GM12865 (cell line): Measurements from ENCODE around the gene UCMA.
"Not testable (repeated sequence)": the region's sequence is repeated elsewhere in the genome, so short reads cannot be mapped to it uniquely, and the experiment has no call there.

ENCODE experiments used
- DNase-seq: peaks from one replicate; pipeline ENCODE4 v3.0.0; 2010; ENCODE audit warnings: low read depth
- H3K4me3 ChIP-seq: 2 replicates; pipeline ENCODE4 v1.5.1; 2011; ENCODE audit warnings: mild to moderate bottlenecking, low read depth, low read length, control low read depth
- TF ChIP-seq, protein P1 (sequence below): IDR thresholded peaks from 2 replicates; pipeline ENCODE4 v1.5.1; 2011; ENCODE audit warnings: low read length, control low read depth, low read depth, inconsistent platforms; ENCODE audit not compliant: insufficient read depth; ENCODE audit errors: missing control alignments

Gene UCMA, protein sequence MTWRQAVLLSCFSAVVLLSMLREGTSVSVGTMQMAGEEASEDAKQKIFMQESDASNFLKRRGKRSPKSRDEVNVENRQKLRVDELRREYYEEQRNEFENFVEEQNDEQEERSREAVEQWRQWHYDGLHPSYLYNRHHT

DNA sequence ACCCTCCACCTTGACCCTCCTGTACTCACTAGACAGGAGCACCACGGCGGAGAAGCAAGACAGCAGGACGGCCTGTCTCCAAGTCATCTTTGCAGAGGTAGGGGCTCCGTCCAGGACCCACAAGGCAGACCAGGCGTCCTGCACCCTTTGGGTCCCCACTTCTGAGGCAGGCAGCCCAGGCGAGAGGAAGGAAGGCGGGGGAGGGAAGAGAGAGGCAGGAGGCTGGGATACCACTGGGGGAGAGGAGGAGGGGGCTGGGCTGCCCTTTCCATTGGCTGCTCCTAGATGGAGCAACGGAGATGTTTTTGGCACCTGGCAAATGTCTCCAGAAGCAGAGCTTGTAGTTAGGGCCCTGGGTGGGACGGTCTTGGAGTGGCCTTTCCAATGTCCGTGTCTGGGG is at the start of gene UCMA:
TSS of gene UCMA (minus strand) at position 203 of the 400 bp plus-strand sequence. CDS start at position 87, 116 bp downstream.
- TF ChIP-seq, protein P1, sequence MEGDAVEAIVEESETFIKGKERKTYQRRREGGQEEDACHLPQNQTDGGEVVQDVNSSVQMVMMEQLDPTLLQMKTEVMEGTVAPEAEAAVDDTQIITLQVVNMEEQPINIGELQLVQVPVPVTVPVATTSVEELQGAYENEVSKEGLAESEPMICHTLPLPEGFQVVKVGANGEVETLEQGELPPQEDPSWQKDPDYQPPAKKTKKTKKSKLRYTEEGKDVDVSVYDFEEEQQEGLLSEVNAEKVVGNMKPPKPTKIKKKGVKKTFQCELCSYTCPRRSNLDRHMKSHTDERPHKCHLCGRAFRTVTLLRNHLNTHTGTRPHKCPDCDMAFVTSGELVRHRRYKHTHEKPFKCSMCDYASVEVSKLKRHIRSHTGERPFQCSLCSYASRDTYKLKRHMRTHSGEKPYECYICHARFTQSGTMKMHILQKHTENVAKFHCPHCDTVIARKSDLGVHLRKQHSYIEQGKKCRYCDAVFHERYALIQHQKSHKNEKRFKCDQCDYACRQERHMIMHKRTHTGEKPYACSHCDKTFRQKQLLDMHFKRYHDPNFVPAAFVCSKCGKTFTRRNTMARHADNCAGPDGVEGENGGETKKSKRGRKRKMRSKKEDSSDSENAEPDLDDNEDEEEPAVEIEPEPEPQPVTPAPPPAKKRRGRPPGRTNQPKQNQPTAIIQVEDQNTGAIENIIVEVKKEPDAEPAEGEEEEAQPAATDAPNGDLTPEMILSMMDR, result no peak
- DNase-seq, result no peak
- H3K4me3 ChIP-seq, result no peak within 1 kb of the TSS

- DNase-seq, H3K4me3 ChIP-seq: not testable (repeated sequence)
Measured at GRCh38 chr10:13282348-13282747, 48.2 kb upstream of the UCMA start.

- no peak for DNase-seq
- no peak overlapping the region for H3K4me3 ChIP-seq
- TF ChIP-seq, protein P1, result no peak
Measured at GRCh38 chr10:13276749-13277365, 42.7 kb upstream of the UCMA start.

DNA sequence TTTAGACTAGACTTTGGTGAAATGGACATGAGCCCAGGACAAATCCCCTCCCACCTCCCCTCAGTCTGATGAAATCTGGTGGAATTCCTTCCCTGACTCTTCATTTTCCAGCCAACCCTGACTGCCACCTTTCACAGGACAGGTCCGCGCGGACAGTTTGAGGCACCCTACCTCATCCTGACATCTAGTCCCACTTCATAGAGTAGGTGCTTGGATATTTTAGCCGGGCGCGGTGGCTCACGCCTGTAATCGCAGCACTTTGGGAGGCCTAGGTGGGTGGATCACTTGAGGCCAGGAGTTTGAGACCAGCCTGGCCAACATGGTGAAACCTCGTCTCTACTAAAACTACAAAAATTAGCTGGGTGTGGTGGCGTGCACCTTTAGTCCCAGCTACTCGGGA is 42.0 kb upstream of the UCMA start:
- H3K4me3 ChIP-seq, DNase-seq: not testable (repeated sequence)

DNA sequence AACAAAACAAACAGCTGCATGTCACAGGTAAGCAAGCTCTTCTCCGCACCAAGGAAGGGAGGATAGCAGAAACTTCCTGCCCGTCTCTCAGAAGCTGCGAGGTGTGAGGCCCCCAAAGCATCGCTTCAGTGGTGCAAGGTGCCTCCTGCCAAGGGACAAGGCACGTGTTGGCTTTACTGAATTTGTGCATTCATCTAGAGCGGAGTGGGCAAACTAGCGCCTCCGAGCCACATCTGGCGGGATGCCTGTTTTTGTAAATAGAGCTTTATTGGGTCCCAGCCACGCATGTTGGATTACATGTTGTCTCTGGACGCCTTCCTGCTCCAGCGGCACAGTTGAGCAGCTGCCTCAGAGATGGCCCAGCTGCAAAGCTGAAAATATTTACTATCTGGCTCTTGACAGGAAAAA is 38.0 kb upstream of the UCMA start:
- TF ChIP-seq, protein P1, result no peak
- DNase-seq, result peak; percentile 43
- no peak overlapping the region for H3K4me3 ChIP-seq

- no peak overlapping the region; the same call in 1 of the 2 replicates for H3K4me3 ChIP-seq
- TF ChIP-seq, protein P1, result peak; percentile 73
- peak; percentile 80 for DNase-seq
Measured at GRCh38 chr10:13271552-13272163, 37.5 kb upstream of the UCMA start.

DNA sequence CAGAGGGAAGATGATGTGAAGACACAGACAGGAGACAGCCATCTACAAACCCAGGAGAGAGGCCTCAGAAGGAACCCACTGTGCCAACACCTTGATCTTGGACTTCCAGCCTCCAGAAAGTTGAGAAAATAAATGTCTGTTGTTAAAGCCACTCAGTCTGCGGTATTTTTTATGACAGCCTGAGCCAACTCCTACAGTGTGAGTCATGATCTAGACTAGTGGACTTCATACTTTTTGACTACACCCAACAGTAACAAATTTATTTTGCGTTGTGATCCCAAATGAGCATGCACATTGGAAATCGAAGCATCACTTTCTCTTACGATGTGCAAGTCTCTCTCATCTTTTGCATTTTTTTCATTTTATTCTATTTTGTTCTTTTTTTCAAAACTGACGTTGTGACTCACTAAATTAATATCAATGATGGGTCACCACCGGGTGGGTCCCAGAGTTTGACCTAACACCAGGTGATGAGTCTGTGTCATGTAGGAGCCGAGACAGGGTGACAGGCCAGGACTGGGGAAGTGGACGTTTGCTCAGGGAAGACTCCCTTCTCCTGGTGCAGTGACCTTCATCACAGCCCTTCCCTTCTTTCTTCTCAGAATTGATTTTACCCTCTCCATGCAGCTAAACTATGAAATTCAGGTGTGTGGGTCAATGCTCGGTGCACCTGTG is 36.8 kb upstream of the UCMA start:
- TF ChIP-seq, protein P1, result no peak
- no peak for DNase-seq
- no peak overlapping the region for H3K4me3 ChIP-seq
